Ishikawa (cell line): ENCODE data around the gene TM6SF1.

Source experiments
- CEBPB ChIP-seq: IDR thresholded peaks from 2 replicates; pipeline ENCODE4 v1.6.1; 2012
- CREB1 ChIP-seq: IDR thresholded peaks from 2 replicates; pipeline ENCODE4 v1.6.1; 2012; ENCODE audit warnings: low read depth
- EGR1 ChIP-seq: IDR thresholded peaks from 2 replicates; pipeline ENCODE4 v1.6.1; 2012
- EP300 ChIP-seq: IDR thresholded peaks from 2 replicates; pipeline ENCODE4 v1.6.1; 2012; ENCODE audit warnings: borderline replicate concordance
- FOXM1 ChIP-seq: IDR thresholded peaks from 2 replicates; pipeline ENCODE4 v1.6.1; 2012; ENCODE audit warnings: low read depth, borderline replicate concordance
- MAX ChIP-seq: IDR thresholded peaks from 2 replicates; pipeline ENCODE4 v1.6.1; 2012
- NFIC ChIP-seq: IDR thresholded peaks from 2 replicates; pipeline ENCODE4 v1.6.1; 2012
- RAD21 ChIP-seq: IDR thresholded peaks from 2 replicates; pipeline ENCODE4 v1.6.1; 2012; ENCODE audit warnings: low read depth
- REST ChIP-seq: IDR thresholded peaks from 2 replicates; pipeline ENCODE4 v1.6.1; 2012; ENCODE audit warnings: low read depth, mild to moderate bottlenecking
- TAF1 ChIP-seq: IDR thresholded peaks from 2 replicates; pipeline ENCODE4 v1.6.1; 2012; ENCODE audit warnings: low read depth, mild to moderate bottlenecking
- TCF12 ChIP-seq: IDR thresholded peaks from 2 replicates; pipeline ENCODE4 v1.6.1; 2012; ENCODE audit warnings: low read depth
- TEAD4 ChIP-seq: IDR thresholded peaks from 2 replicates; pipeline ENCODE4 v1.6.1; 2012
- USF1 ChIP-seq: IDR thresholded peaks from 2 replicates; pipeline ENCODE4 v1.6.1; 2012
- YY1 ChIP-seq: IDR thresholded peaks from 2 replicates; pipeline ENCODE4 v1.6.1; 2012; ENCODE audit warnings: low read depth
- ZBTB7A ChIP-seq: IDR thresholded peaks from 2 replicates; pipeline ENCODE4 v1.6.1; 2012; ENCODE audit warnings: low read depth

Gene TM6SF1

GRCh38 chr15:83104141-83104540 lies 3.3 kb upstream of the TM6SF1 start:
- no peak for TF ChIP-seq NFIC
- no peak for TF ChIP-seq CEBPB
- no peak for TF ChIP-seq ZBTB7A
- no peak for TF ChIP-seq TCF12
- no peak for TF ChIP-seq USF1
- no peak for TF ChIP-seq RAD21
- TF ChIP-seq CREB1: no peak
- no peak for TF ChIP-seq REST
- no peak for TF ChIP-seq MAX
- TF ChIP-seq FOXM1: no peak

GRCh38 chr15:83105440-83105839 lies 2.0 kb upstream of the TM6SF1 start:
- TF ChIP-seq RAD21 (no peak), YY1 (no peak), TCF12 (no peak), CEBPB (no peak), EP300 (no peak), EGR1 (no peak), TEAD4 (no peak)

- TF ChIP-seq TAF1 (no peak), ZBTB7A (peak; percentile 16; the same call in 1 of the 2 replicates), EP300 (no peak), USF1 (no peak), FOXM1 (no peak), REST (no peak), CREB1 (no peak), MAX (no peak)
Observed at GRCh38 chr15:83107841-83108181, 366 bp downstream of the TM6SF1 start.

GRCh38 chr15:83108266-83109219 lies 1.1 kb downstream of the TM6SF1 start:
- TF ChIP-seq NFIC: no peak

GRCh38 chr15:83109532-83109931 lies 2.1 kb downstream of the TM6SF1 start:
- no peak for TF ChIP-seq YY1
- no peak for TF ChIP-seq TAF1
- TF ChIP-seq TEAD4: no peak

GRCh38 chr15:83110381-83110780 lies 2.9 kb downstream of the TM6SF1 start:
- TF ChIP-seq NFIC: no peak
- TF ChIP-seq EP300: no peak
- no peak for TF ChIP-seq MAX
- no peak for TF ChIP-seq FOXM1
- no peak for TF ChIP-seq REST
- TF ChIP-seq TAF1: no peak
- TF ChIP-seq EGR1: no peak
- TF ChIP-seq CREB1: no peak
